K562 treated with DMSO at 1 percent for 4 hours (cell line): ENCODE results near the gene PHF23. TPM values are rescaled to one million over a fixed set of nuclear protein-coding genes. Genes with fewer than 3 reads are reported as not detected.

Experiments used
- total RNA-seq: library from RNA; unstranded; fragments of 300-600 nt; gene quantifications from 2 replicates; pipeline ENCODE4 v1.2.3, GENCODE V29; 2022; ENCODE audit not compliant: insufficient read depth

Gene PHF23
- 11.3 and 15.0 TPM in 2 replicates for total RNA-seq

DNA sequence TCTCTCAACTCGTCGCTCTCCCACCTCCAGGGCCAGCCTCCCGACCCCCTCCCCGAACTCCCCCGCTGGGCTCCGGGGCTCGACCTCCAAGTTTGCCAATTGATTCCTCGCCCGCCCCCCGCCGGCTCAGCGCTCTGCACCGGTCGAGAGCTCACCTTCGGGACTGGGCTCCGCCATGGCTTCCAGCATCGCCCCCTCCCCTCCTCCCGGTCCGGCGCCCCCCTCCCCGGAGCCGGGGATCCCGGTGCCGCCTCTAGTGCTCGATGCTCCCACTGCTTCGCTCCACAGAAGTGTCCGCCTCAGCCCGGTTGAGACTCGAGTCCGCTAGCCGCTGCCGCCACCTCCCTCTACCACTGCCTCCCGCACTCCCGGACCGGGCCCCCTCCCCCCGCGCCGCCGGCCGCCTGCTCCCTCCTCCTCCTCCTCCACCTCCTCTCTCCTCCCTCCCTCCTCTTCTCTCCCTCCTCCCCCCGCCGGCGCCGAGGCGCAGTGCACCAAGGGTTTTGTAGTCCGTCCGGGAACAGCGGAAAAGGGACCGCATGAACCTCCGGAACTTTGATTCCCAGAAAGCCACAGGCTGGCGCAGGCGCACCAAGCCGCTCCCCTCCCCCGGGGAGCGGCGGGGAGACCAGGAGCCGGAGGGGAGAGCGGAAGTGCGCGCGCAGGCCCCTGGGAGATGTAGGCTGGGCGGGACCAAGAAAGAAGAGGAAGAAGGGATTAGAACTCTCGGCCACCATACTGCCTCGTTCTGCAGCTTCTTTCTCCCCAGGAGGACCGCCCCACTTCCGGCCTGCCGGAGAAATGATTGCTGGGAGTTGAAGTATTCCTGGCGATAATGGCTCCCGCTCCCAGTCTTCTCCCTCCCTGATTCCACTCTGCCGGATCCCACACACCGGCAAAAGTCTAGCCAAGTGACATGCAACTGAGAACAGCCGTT lies at the start of gene PHF23:
PHF23 (minus strand) TSS at position 367 of the 937 bp plus-strand sequence; CDS start at position 189, 178 bp downstream.

DNA sequence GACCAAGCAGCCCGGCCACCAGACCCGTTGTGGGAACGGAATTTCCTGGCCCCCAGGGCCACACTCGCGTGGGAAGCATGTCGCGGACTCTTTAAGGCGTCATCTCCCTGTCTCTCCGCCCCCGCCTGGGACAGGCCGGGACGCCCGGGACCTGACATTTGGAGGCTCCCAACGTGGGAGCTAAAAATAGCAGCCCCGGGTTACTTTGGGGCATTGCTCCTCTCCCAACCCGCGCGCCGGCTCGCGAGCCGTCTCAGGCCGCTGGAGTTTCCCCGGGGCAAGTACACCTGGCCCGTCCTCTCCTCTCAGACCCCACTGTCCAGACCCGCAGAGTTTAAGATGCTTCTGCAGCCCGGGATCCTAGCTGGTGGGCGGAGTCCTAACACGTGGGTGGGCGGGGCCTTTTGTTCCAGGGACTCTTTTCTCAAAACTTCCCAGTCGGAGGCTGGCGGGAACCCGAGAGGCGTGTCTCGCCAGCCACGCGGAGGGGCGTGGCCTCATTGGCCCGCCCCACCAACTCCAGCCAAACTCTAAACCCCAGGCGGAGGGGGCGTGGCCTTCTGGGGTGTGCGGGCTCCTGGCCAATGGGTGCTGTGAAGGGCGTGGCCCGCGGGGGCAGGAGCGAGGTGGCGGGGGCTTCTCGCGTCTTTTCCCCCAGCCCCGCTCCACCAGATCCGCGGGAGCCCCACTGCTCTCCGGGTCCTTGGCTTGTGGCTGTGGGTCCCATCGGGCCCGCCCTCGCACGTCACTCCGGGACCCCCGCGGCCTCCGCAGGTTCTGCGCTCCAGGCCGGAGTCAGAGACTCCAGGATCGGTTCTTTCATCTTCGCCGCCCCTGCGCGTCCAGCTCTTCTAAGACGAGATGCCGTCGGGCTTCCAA lies 42.1 kb upstream of the PHF23 start, which contains the start of gene SLC2A4:
SLC2A4 (plus strand) TSS at position 645 of the 879 bp plus-strand sequence; CDS start at position 862, 217 bp downstream.

DNA sequence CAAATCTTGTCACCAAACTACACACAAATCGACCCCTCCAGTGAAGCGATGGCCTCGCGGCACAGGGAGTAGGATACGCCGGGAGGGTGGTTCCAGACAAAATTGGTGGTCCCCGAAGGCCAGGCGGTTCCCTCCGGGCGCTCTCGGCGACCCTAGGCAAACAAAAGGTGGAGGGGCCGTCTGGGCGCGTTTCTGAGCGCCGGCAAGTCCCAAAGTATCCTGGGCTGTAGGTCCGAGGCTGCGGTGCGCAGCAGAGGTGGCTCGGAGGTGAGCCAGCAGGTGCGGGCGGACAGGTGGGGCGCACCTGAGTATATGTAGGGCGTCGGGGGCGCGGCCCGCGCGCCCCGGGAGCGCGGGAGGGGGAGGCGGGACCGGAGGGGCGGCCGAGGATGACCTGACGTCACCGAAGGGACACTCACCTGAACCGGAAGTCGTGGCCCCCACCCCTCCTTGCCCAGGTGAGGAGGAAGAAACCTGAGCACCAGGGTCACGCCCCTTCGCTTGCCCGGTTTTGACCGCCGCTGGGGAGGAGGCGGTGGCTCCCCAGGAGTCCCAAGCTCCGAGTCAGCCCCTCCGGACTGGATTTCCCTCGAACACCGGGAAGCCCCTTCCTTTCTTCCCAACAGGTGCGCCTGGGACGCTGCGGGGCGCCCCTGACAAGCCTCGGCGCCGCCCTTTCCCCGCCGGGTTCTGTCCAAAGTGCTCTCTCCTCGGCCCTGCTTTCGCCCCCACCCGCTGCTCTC lies 23.1 kb upstream of the PHF23 start, which contains the start of gene CLDN7:
CLDN7 (minus strand) TSS at position 287 of the 743 bp plus-strand sequence. CDS start 435 bp downstream, outside the sequence.

DNA sequence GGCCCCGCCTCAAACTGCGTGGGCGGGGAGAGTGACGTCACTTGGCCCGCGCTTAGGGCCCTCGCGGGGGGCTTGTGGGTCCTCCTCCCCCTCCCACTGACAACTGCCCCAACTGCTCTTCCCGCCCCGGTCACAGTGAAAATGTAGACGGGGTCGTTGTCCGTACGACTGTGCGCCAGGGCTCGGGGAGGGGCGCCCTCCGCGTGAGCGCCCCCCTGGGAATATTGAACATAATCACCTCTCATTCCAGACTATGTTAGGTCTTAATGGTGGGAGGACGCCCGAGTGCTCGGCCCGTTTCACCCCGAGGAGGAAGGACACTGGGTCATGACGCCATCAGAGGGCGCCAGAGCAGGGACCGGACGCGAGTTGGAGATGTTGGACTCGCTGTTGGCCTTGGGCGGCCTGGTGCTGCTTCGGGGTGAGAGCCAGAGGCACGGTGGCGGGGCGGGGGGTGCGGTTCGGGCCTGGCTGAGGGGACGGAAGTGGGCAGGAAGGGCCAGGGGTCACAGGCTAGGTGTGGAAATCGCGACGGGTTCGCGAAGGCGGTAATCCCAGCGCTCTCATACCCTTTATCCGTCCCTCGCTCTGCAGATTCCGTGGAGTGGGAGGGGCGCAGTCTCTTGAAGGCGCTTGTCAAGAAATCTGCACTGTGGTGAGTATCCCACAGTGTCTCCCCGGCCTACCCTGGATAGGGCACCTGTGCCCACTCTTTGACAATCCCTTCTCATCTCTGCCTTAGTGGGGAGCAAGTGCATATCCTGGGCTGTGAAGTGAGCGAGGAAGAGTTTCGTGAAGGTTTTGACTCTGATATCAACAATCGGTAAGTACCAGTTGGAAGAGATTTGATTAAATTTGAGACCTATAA lies 13.2 kb upstream of the PHF23 start, which contains the start of gene ELP5:
ELP5 (plus strand) TSS at position 40 of the 868 bp plus-strand sequence; CDS start at position 376, 336 bp downstream.

DNA sequence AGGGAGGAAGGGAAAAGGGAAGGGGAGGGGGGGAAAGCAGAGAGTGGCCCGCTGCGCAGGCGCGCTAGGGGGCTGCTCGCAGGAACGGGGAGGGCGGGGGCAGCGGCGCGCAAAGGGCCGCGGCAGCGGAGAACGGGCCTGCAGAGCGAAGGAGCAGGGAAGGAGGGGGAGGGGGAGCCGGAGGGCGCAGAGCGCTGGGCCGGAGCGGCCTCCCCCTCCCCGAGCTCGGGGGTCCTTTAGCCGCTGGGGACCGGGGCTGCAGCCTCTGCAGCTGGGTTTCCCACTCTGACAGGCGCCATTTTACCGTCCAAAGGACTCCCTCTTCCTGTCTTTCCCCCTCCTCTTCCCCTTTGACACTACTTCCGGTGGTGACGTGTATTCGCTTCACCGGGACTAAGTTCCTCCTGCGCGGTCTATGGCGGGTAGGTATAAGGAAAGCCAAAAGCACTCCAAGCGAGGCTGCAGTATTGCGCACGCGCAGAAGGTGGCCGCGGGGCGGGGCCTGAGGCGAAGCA lies 12.5 kb upstream of the PHF23 start, which contains the start of gene CTDNEP1:
CTDNEP1 (minus strand) TSS at position 74 of the 515 bp plus-strand sequence. CDS start 438 bp downstream, outside the sequence.

DNA sequence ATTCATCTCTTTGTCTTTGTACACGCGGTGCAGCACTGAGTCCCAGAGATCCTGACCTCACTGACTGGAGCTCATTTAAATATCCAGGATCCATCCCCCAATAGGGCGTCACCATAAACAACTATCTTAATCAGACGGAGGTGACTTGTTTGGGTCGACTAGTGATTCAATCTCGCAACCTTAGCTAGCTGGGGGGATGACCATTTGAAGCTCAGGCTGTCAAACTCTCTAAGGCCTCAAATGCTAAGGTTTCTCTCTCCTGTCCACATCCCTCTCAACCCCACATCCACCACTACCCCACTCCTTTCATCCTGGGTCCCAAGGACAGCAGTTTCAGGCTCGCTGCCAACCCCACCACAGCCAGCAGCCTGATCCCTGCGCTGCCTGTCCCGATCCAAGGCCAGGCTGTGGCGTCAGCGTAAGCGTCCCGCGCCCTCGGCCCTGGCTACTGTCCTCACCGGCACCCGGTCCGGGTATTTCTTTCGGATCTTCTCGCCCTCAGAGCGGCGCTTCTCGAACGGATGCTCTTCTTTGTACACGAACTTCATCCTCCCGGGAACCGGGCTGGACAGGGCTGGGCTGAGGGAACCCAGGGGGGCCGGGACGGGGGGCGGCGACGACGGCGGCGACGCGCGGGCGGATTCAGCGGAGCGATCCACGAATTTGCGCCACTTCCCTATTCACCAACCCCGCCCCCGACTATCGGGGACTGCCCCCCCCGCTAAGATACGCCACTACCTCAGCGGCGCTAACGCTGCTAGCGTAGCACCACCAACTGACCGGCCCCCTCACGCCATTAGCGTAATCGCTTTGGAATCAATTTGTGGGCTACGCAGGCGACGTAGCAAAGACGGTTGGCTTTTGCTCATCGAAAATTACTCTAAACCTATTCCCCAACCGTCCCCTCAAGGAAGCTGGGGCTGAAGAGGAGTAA lies 2.8 kb upstream of the PHF23 start, which contains the start of gene GABARAP:
GABARAP (minus strand) TSS at position 667 of the 934 bp plus-strand sequence; CDS start at position 548, 119 bp downstream.

DNA sequence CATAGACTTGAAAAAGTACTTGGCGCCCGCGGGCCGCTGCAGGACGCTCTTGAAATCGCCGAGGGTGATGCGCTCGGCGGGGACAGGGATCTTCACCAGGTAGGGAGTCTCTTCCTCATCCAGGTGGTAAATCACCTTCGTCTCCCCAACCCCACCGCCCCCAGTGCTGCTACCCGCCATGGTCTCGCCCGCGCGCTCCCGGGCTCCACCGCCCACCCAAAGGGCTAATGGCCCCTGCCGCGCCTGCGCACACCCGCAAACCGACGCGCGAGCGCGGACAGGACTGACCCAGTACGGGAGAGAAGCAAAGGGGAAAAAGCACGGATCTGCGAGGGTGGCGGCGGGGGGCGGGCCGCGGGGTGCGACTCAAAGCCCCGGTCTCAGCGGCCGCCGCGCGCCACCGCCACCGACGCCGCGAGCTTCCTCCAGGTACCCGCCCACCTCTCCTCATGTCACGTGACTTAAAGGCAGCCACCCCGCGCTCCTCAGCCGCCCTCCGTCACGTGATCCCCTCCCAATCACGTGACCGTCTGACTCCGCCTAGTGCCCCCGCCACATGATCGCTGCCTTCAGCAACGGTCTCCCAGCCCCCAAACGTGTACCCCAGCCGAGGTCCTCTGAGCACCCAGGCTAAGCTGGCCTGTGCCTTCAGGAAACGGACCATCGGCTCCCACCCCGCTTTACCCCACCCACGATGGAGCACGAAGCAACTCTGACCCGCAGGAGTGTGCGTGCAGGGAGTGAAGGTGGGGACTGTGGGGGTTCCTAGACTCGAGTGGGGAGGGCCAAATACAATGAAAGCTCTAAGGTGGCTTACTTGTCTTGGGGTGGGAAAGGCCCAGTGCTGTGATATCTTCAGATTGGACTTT lies 4.9 kb downstream of the PHF23 start, which contains the start of gene DVL2:
DVL2 (minus strand) TSS at position 435 of the 869 bp plus-strand sequence; CDS start at position 180, 255 bp downstream.

DNA sequence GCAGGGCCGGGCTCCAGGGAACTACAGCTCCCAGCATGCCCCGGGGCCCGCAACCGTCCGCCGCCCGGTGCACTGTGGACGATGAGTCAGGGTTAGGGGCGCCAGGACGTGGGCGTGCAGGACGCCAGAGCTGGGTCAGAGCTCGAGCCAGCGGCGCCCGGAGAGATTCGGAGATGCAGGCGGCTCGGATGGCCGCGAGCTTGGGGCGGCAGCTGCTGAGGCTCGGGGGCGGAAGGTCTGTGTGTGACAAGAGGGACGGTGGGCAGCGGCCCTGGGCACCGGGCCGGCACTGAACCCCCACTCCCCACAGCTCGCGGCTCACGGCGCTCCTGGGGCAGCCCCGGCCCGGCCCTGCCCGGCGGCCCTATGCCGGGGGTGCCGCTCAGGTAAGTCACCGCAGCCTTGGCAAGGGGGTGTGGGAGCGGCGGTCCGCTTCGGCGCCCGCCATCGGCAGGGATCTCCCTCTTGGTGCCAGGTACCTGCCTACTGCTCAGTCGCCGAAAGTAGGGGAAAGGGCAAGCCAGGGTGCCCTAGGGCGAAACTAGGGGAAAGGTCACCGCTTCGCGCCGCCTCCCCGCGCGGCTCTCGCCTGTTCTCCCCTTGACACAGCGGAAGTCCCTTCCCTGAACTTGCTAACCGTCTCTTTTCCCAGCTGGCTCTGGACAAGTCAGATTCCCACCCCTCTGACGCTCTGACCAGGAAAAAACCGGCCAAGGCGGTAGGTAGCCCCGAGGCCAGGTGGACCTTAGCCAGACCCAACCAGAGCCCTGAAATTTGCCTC lies 19.3 kb downstream of the PHF23 start, which contains the start of the genes ACADVL and DLG4:
ACADVL (plus strand) TSS at position 127 of the 781 bp plus-strand sequence; CDS start at position 174, 47 bp downstream.
DLG4 (minus strand) TSS at position 25 of the 781 bp plus-strand sequence.

Other genes with a start within 250 kb of the PHF23 start
- 3.8 and 6.1 TPM in 2 replicates for gene ALOX12, start 243.4 kb downstream of the PHF23 start, total RNA-seq
- 351 TPM in 2 replicates for gene RNASEK, start 226.8 kb downstream of the PHF23 start, total RNA-seq
- 0.58 and 0.67 TPM in 2 replicates for gene BCL6B, start 216.4 kb downstream of the PHF23 start, total RNA-seq
- 1.3 and 3.5 TPM in 2 replicates for gene SLC16A13, start 203.4 kb downstream of the PHF23 start, total RNA-seq
- gene SLC16A11, start 195.4 kb downstream of the PHF23 start, total RNA-seq, result not detected in 2 replicates
- gene CLEC10A, start 159.2 kb downstream of the PHF23 start, total RNA-seq, result not detected in 2 replicates
- gene ASGR2, start 124.6 kb downstream of the PHF23 start, total RNA-seq, result not detected in 2 replicates
- 0.52 TPM in 1 of 2 replicates, not detected in the other for gene ASGR1, start 60.1 kb downstream of the PHF23 start, total RNA-seq
- 5.6 and 7.8 TPM in 2 replicates for gene DLG4, start 19.6 kb downstream of the PHF23 start, total RNA-seq
- gene ACADVL, start 19.5 kb downstream of the PHF23 start, total RNA-seq, result 284 and 290 TPM in 2 replicates
- 46.3 and 47.3 TPM in 2 replicates for gene DVL2, start 4.9 kb downstream of the PHF23 start, total RNA-seq
- 256 and 265 TPM in 2 replicates for gene GABARAP, start 3.0 kb upstream of the PHF23 start, total RNA-seq
- 77.2 and 80.6 TPM in 2 replicates for gene CTDNEP1, start 12.3 kb upstream of the PHF23 start, total RNA-seq
- gene ELP5, start 12.8 kb upstream of the PHF23 start, total RNA-seq, result 46.9 and 57.4 TPM in 2 replicates
- 20.0 and 29.2 TPM in 2 replicates for gene CLDN7, start 23.0 kb upstream of the PHF23 start, total RNA-seq
- 0.82 TPM in 1 of 2 replicates, not detected in the other for gene SLC2A4, start 42.3 kb upstream of the PHF23 start, total RNA-seq
- not detected in 2 replicates for gene YBX2, start 55.2 kb upstream of the PHF23 start, total RNA-seq
- gene EIF5A, start 68.2 kb upstream of the PHF23 start, total RNA-seq, result 354 and 384 TPM in 2 replicates
- 45.5 and 46.9 TPM in 2 replicates for gene GPS2, start 75.9 kb upstream of the PHF23 start, total RNA-seq
- 8.2 and 13.1 TPM in 2 replicates for gene NEURL4, start 89.9 kb upstream of the PHF23 start, total RNA-seq
- gene ACAP1, start 97.1 kb upstream of the PHF23 start, total RNA-seq, result 4.5 and 5.4 TPM in 2 replicates
- 3.2 and 4.3 TPM in 2 replicates for gene KCTD11, start 112.7 kb upstream of the PHF23 start, total RNA-seq
- gene TMEM95, start 115.7 kb upstream of the PHF23 start, total RNA-seq, result not detected in 2 replicates
- 7.3 and 8.2 TPM in 2 replicates for gene TNK1, start 141.6 kb upstream of the PHF23 start, total RNA-seq
- gene PLSCR3, start 155.1 kb upstream of the PHF23 start, total RNA-seq, result 7.7 and 10.7 TPM in 2 replicates
- gene TMEM256, start 164.6 kb upstream of the PHF23 start, total RNA-seq, result 43.4 and 70.5 TPM in 2 replicates
- gene NLGN2, start 168.4 kb upstream of the PHF23 start, total RNA-seq, result 7.1 and 11.9 TPM in 2 replicates
- gene SPEM1, start 180.9 kb upstream of the PHF23 start, total RNA-seq, result not detected in 2 replicates
- not detected in 2 replicates for gene SPEM2, start 186.2 kb upstream of the PHF23 start, total RNA-seq
- gene SPEM3, start 189.4 kb upstream of the PHF23 start, total RNA-seq, result not detected in 2 replicates
- gene TMEM102, start 196.0 kb upstream of the PHF23 start, total RNA-seq, result 6.8 and 6.9 TPM in 2 replicates
- 5.7 and 9.0 TPM in 2 replicates for gene FGF11, start 200.1 kb upstream of the PHF23 start, total RNA-seq
- gene CHRNB1, start 205.6 kb upstream of the PHF23 start, total RNA-seq, result 8.1 and 9.3 TPM in 2 replicates
- gene ZBTB4, start 240.2 kb upstream of the PHF23 start, total RNA-seq, result 3.2 TPM in 2 replicates
- not detected in 2 replicates for gene SLC35G6, start 242.0 kb upstream of the PHF23 start, total RNA-seq
- gene POLR2A, start 244.9 kb upstream of the PHF23 start, total RNA-seq, result 59.8 and 69.8 TPM in 2 replicates